Suprapubic skin (tissue), 3 donors: ENCODE measurements around the gene F2.

Experiments used
- POLR2A ChIP-seq, 2 donors: fragments of 450-650 bp; IDR thresholded peaks; one replicate each; pipeline ENCODE4 v1.6.1; 2017; ENCODE audit warnings: antibody characterized with exemption in 2 of 2, mild to moderate bottlenecking in 2 of 2, moderate library complexity in 2 of 2
- TF ChIP-seq, protein P1 (sequence below), 2 donors: fragments of 200-600 bp in 1 of 2; fragments of 450-650 bp in 1 of 2; sonication (generic) in 1 of 2; IDR thresholded peaks; one replicate each; pipeline ENCODE4 v1.5.1; 2016 to 2019; ENCODE audit warnings: antibody characterized with exemption in 2 of 2, mild to moderate bottlenecking in 1 of 2, moderate library complexity in 1 of 2

DNA sequence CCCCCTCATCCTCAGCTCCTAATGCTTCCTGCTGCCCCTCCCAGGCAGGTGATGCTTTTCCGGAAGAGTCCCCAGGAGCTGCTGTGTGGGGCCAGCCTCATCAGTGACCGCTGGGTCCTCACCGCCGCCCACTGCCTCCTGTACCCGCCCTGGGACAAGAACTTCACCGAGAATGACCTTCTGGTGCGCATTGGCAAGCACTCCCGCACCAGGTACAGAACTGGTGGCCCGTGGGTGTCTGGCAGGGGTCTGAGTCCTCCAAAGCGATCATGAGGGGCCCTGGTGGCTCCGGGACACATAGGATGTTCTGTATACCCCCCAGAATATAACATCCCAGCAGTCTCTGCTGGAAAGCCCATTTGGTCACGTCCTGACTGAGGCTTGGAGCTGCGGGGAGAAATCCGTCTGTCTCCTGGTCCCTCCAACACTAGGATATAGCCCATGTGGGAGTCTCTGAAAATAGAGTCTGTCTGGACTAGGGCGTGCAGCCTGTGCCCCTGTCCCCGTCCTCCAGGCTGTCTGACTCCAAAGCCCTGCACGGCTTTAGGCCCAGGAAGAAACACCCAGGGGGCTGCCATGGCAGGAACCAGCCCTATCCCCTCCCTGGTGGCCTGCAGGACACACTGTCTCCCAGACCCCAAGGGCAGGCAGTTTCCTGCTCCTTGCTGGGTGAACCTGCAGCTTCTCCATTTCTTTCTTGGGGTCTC lies 9.1 kb downstream of the F2 start:
- TF ChIP-seq, protein P1, sequence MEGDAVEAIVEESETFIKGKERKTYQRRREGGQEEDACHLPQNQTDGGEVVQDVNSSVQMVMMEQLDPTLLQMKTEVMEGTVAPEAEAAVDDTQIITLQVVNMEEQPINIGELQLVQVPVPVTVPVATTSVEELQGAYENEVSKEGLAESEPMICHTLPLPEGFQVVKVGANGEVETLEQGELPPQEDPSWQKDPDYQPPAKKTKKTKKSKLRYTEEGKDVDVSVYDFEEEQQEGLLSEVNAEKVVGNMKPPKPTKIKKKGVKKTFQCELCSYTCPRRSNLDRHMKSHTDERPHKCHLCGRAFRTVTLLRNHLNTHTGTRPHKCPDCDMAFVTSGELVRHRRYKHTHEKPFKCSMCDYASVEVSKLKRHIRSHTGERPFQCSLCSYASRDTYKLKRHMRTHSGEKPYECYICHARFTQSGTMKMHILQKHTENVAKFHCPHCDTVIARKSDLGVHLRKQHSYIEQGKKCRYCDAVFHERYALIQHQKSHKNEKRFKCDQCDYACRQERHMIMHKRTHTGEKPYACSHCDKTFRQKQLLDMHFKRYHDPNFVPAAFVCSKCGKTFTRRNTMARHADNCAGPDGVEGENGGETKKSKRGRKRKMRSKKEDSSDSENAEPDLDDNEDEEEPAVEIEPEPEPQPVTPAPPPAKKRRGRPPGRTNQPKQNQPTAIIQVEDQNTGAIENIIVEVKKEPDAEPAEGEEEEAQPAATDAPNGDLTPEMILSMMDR (IDR thresholded peaks at IDR 0.05), result no peak
- TF ChIP-seq POLR2A (IDR thresholded peaks at IDR 0.05), result no peak
